Non-pigmented ciliary epithelial cell (primary cell): ENCODE results near the gene C1QL4.

Source experiments
- DNase-seq: peaks from one replicate; pipeline ENCODE4 v3.0.0-alpha.2; 2010; ENCODE audit warnings: low read depth

C1QL4 gene

GRCh38 chr12:49347311-49348193, 10.6 kb upstream of the C1QL4 start:
- DNase-seq, result no peak

- DNase-seq, result no peak
These were observed 9.8 kb upstream of the C1QL4 start, which contains the start of gene DNAJC22 for GRCh38 chr12:49346659-49347310. Gene DNAJC22, plus strand, starts transcription at chr12:49346888. Its CDS starts 1,985 bp downstream, at chr12:49348873.

- no peak for DNase-seq
These were observed 9.1 kb upstream of the C1QL4 start for GRCh38 chr12:49345825-49346658.

GRCh38 chr12:49345051-49345824, 8.2 kb upstream of the C1QL4 start:
- DNase-seq, result no peak

GRCh38 chr12:49344486-49345050, 7.6 kb upstream of the C1QL4 start:
- no peak for DNase-seq

- no peak for DNase-seq
These were observed 6.1 kb upstream of the C1QL4 start for GRCh38 chr12:49342914-49343731.

- DNase-seq, result no peak
These were observed 5.3 kb upstream of the C1QL4 start for GRCh38 chr12:49342066-49342913.

GRCh38 chr12:49341777-49342065, 4.7 kb upstream of the C1QL4 start:
- no peak for DNase-seq

- no peak for DNase-seq
These were observed 4.2 kb upstream of the C1QL4 start for GRCh38 chr12:49340971-49341776.

- no peak for DNase-seq
These were observed 3.3 kb upstream of the C1QL4 start for GRCh38 chr12:49340095-49340870.

GRCh38 chr12:49339464-49339861, 2.5 kb upstream of the C1QL4 start:
- DNase-seq, result no peak

- no peak for DNase-seq
These were observed 2.0 kb upstream of the C1QL4 start for GRCh38 chr12:49338830-49339463.

GRCh38 chr12:49335955-49336644, 888 bp downstream of the C1QL4 start:
- DNase-seq, result no peak

- DNase-seq, result no peak
These were observed 1.7 kb downstream of the C1QL4 start for GRCh38 chr12:49335118-49335954.

- no peak for DNase-seq
These were observed 2.3 kb downstream of the C1QL4 start for GRCh38 chr12:49334681-49335080.

GRCh38 chr12:49334226-49334625, 2.8 kb downstream of the C1QL4 start:
- no peak for DNase-seq
